PC-9 (cell line): Measurements from ENCODE around the gene PRPF38A. TPM values are rescaled to one million over a fixed set of nuclear protein-coding genes. Genes with fewer than 3 reads are reported as not detected.
"Not testable (repeated sequence)": the region's sequence is repeated elsewhere in the genome, so short reads cannot be mapped to it uniquely, and the experiment has no call there.

Experiments
- BruUV-seq: library from RNA; stranded (reverse); fragments of 400-500 nt; replicated peaks from 2 replicates; lab custom pipeline; 2021; lab: Mats Ljungman, UMichigan
- CTCF ChIA-PET: fragments of 300-600 bp; sonication (Branson Sonifier 250); formaldehyde crosslinking; loops from one replicate; lab custom pipeline; 2022; ENCODE audit warnings: antibody characterized with exemption; lab: Charles Lee
- POLR2A ChIA-PET: fragments of 300-600 bp; sonication (Branson Sonifier 250); formaldehyde crosslinking; loops from one replicate; lab custom pipeline; 2022; ENCODE audit warnings: antibody characterized with exemption; ENCODE audit not compliant: unreplicated experiment; lab: Charles Lee
- DNase-seq, 2 experiments: peaks; one replicate each; pipeline versions ENCODE4 v3.0.0 to v3.0.0-alpha.2; 2015 to 2022; ENCODE audit warnings: mixed read lengths in 1 of 2
- H2AFZ ChIP-seq: fragments of 200-600 bp; sonication (generic); 2 replicates; pipeline ENCODE4 v1.8.1; 2017; ENCODE audit warnings: antibody characterized with exemption
- H3F3A ChIP-seq: fragments of 200-600 bp; sonication (generic); 2 replicates; pipeline ENCODE4 v1.8.1; 2017; ENCODE audit warnings: antibody characterized with exemption, mild to moderate bottlenecking, low read depth; ENCODE audit not compliant: insufficient read depth
- H3K27ac ChIP-seq: fragments of 200-600 bp; sonication (generic); 2 replicates; pipeline ENCODE4 v1.6.1; 2016; ENCODE audit warnings: mixed run types
- H3K27me3 ChIP-seq: fragments of 200-600 bp; sonication (generic); 2 replicates; pipeline ENCODE4 v1.6.1; 2016; ENCODE audit warnings: low read depth, mixed run types; ENCODE audit not compliant: insufficient read depth
- H3K36me3 ChIP-seq: fragments of 200-600 bp; sonication (generic); 2 replicates; pipeline ENCODE4 v1.6.1; 2016; ENCODE audit warnings: low read depth, mixed run types
- H3K4me1 ChIP-seq: fragments of 200-600 bp; sonication (generic); replicated peaks from 2 replicates; pipeline ENCODE4 v1.6.1; 2016; ENCODE audit warnings: mixed run types; ENCODE audit not compliant: insufficient read depth
- H3K4me2 ChIP-seq: fragments of 200-600 bp; sonication (generic); 2 replicates; pipeline ENCODE4 v1.6.1; 2017; ENCODE audit warnings: mixed run types
- H3K4me3 ChIP-seq: fragments of 200-600 bp; sonication (generic); 2 replicates; pipeline ENCODE4 v1.6.1; 2016; ENCODE audit warnings: mixed run types
- H3K79me2 ChIP-seq: fragments of 200-600 bp; sonication (generic); 2 replicates; pipeline ENCODE4 v1.6.1; 2017; ENCODE audit warnings: low read depth, mixed run types
- H3K9me2 ChIP-seq: fragments of 200-600 bp; sonication (generic); 2 replicates; pipeline ENCODE4 v1.8.1; 2017; ENCODE audit warnings: mild to moderate bottlenecking; ENCODE audit not compliant: insufficient read depth
- H3K9me3 ChIP-seq: fragments of 200-600 bp; sonication (generic); 2 replicates; pipeline ENCODE4 v1.8.1; 2016; ENCODE audit warnings: low read depth; ENCODE audit not compliant: insufficient read depth
- H4K20me1 ChIP-seq: fragments of 200-600 bp; sonication (generic); 2 replicates; pipeline ENCODE4 v1.8.1; 2017; ENCODE audit not compliant: insufficient read depth
- EZH2 ChIP-seq: fragments of 200-600 bp; sonication (generic); IDR thresholded peaks from 2 replicates; pipeline ENCODE4 v1.8.0; 2017; ENCODE audit warnings: antibody characterized with exemption, low read depth
- intact Hi-C: fragments of 100-400 bp; cut with micrococcal nuclease; formaldehyde crosslinking; loops from one replicate; pipeline ENCODE4 v1.10.0; 2022; ENCODE audit not compliant: unreplicated experiment
- total RNA-seq: library from RNA; stranded (reverse); gene quantifications from 2 replicates; pipeline ENCODE4 v1.2.3, GENCODE V29; 2021
- TF ChIP-seq, protein P1 (sequence below): fragments of 200-600 bp; sonication (generic); conservative IDR thresholded peaks from 2 replicates; pipeline ENCODE4 v1.6.1; 2017; ENCODE audit warnings: mixed run types, antibody characterized with exemption, mild to moderate bottlenecking, moderate library complexity

The PRPF38A gene
- total RNA-seq, 1 experiment from 2014 or later, result 57.2 TPM

DNA sequence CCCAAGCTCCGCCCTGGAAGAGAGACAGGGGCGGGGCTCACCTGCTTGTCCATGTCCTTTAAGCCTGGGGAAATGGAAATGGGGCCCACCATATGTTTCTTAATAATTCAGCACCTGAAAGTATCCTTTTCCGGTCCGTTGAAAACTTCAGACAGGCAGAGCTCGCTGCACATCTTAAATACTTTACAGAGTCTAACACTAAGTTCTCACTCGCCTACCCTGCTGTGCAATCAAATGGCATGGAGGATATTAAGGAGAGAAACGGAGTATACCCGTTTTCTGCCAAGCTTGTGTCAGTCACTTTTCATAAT is 37.9 kb upstream of the PRPF38A start:
- H3K4me3 ChIP-seq, result peak overlapping the region; percentile 53; the same call in 1 of the 2 replicates
- H3K4me1 ChIP-seq, result peaks cover 15% of the 10 kb centered on the region
- H3K4me2 ChIP-seq, result peak overlapping the region; percentile 65
- ChIA-PET POLR2A (interaction anchor here (0.6 to 1.0 kb wide), 3 partner anchors 37 to 346 kb away, joined by 3 to 21 read pairs (median 8); no protein-coding TSS in a partner anchor), CTCF (no interaction called here)
- no peaks in the 10 kb centered on the region for H3K9me3 ChIP-seq
- H3F3A ChIP-seq, result peaks cover 20% of the 10 kb centered on the region; the same call in 1 of the 2 replicates
- no peak for DNase-seq
- BruUV-seq, result no TSS peak
- H3K27ac ChIP-seq, result no peak overlapping the region
- peak overlapping the region; percentile 66 for H2AFZ ChIP-seq
- H3K79me2 ChIP-seq, result peaks cover 20% of the 10 kb centered on the region
- H3K27me3 ChIP-seq, result no peaks in the 10 kb centered on the region
- intact Hi-C loops, result loop anchor here (1.0 to 5.0 kb wide), 2 partner anchors 38 to 309 kb away; partner anchors contain the start of genes BTF3L4, ORC1, PRPF38A and TXNDC12
- H3K9me2 ChIP-seq, result no peaks in the 10 kb centered on the region
- no peaks in the 10 kb centered on the region for H3K36me3 ChIP-seq
- TF ChIP-seq EZH2, result no peak
- TF ChIP-seq, protein P1, sequence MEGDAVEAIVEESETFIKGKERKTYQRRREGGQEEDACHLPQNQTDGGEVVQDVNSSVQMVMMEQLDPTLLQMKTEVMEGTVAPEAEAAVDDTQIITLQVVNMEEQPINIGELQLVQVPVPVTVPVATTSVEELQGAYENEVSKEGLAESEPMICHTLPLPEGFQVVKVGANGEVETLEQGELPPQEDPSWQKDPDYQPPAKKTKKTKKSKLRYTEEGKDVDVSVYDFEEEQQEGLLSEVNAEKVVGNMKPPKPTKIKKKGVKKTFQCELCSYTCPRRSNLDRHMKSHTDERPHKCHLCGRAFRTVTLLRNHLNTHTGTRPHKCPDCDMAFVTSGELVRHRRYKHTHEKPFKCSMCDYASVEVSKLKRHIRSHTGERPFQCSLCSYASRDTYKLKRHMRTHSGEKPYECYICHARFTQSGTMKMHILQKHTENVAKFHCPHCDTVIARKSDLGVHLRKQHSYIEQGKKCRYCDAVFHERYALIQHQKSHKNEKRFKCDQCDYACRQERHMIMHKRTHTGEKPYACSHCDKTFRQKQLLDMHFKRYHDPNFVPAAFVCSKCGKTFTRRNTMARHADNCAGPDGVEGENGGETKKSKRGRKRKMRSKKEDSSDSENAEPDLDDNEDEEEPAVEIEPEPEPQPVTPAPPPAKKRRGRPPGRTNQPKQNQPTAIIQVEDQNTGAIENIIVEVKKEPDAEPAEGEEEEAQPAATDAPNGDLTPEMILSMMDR, result no peak
- no peaks in the 10 kb centered on the region for H4K20me1 ChIP-seq

DNA sequence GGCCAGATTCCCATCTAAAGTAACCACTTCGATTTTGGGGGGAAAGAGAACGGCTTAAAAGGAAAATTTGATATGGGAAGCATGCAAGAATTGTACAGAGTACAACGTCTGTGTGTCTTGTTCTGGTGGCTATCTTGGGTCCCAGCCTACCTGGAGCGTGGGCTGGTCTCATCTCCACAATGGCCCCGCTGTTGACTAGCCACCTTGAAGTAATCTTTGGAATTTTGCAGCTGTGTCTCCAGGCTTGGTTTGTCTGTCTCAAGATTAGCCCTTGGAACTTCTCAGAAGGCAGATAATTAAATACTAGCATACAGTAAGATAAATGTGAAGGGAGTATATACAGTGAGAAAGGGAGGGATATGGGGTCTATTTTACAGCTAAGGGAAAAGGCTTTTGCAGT is 37.1 kb upstream of the PRPF38A start:
- H3K9me2 ChIP-seq, result no peaks in the 10 kb centered on the region
- no peaks in the 10 kb centered on the region for H3K9me3 ChIP-seq
- H3K79me2 ChIP-seq, result peaks cover 20% of the 10 kb centered on the region
- POLR2A ChIA-PET, result no interaction called here
- TF ChIP-seq EZH2, result no peak
- TF ChIP-seq, protein P1, result no peak
- no peaks in the 10 kb centered on the region for H4K20me1 ChIP-seq
- BruUV-seq, result no TSS peak
- no peaks in the 10 kb centered on the region for H3K27me3 ChIP-seq
- H3K4me2 ChIP-seq, result no peak overlapping the region
- no peak overlapping the region for H2AFZ ChIP-seq
- H3K36me3 ChIP-seq, result no peaks in the 10 kb centered on the region
- H3K4me3 ChIP-seq, result no peak overlapping the region
- no peak for DNase-seq
- no peak overlapping the region for H3K27ac ChIP-seq
- intact Hi-C loops, result loop anchor here (5.0 kb wide), 1 partner anchor 310 kb away; the partner anchor contains the start of genes BTF3L4 and TXNDC12
- H3K4me1 ChIP-seq, result peaks cover 15% of the 10 kb centered on the region
- CTCF ChIA-PET, result interaction anchor here (0.6 kb wide), 1 partner anchor 111 kb away, joined by 5 read pairs; no protein-coding TSS in a partner anchor
- H3F3A ChIP-seq, result peaks cover 20% of the 10 kb centered on the region; the same call in 1 of the 2 replicates

DNA sequence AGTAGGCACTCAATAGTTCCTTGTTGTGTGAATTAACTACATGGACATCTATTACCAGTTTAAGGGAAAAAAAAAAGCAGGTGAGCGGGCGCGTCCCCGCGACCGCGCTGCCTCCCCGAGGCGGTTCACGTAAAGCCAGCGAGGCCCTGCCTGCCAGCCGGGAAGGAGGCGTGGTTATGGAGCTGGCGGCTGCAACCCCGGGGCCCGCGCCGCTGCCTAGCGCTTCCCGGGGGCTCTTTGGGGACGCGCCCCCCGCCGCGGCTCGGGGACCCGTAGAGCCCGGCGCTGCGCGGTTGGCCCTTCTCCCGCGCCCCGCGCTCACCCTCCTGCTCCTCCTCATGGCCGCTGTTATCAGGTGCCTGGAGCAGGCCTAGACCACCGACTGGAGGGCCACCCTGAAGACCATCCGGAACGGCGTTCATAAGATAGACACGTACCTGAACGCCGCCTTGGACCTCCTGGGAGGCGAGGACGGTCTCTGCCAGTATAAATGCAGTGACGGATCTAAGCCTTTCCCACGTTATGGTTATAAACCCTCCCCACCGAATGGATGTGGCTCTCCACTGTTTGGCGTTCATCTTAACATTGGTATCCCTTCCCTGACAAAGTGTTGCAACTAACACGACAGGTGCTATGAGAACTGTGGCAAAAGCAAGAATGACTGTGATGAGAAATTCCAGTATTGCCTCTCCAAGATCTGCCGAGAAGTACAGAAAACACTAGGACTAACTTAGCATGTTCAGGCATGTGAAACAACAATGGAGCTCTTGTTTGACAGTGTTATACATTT is 35.8 kb upstream of the PRPF38A start:
- no peak overlapping the region for H3K27ac ChIP-seq
- TF ChIP-seq, protein P1, result no peak; the same call in 1 of the 2 replicates
- TF ChIP-seq EZH2, result no peak
- peak overlapping the region; percentile 79 for H2AFZ ChIP-seq
- no peaks in the 10 kb centered on the region for H4K20me1 ChIP-seq
- no peaks in the 10 kb centered on the region for H3K27me3 ChIP-seq
- H3K9me2 ChIP-seq, result no peaks in the 10 kb centered on the region
- DNase-seq, result peak; percentile 59 to 80
- POLR2A ChIA-PET, result interaction anchor here (0.6 to 0.7 kb wide), 2 partner anchors 310 to 778 kb away, joined by 4 to 5 read pairs; no protein-coding TSS in a partner anchor
- intact Hi-C loops, result loop anchor here (5.0 kb wide), 1 partner anchor 311 kb away; the partner anchor contains the start of genes BTF3L4 and TXNDC12
- peak overlapping the region; percentile 70 for H3K4me3 ChIP-seq
- H3K4me2 ChIP-seq, result peak overlapping the region; percentile 86
- H3K79me2 ChIP-seq, result peaks cover 20% of the 10 kb centered on the region
- peaks cover 22% of the 10 kb centered on the region; the same call in 1 of the 2 replicates for H3F3A ChIP-seq
- CTCF ChIA-PET, result interaction anchor here (0.7 kb wide), 2 partner anchors 297 to 335 kb away, joined by 3 to 12 read pairs; partner anchors contain the start of gene KTI12
- H3K9me3 ChIP-seq, result no peaks in the 10 kb centered on the region
- BruUV-seq, result no TSS peak
- H3K4me1 ChIP-seq, result peaks cover 15% of the 10 kb centered on the region
- no peaks in the 10 kb centered on the region for H3K36me3 ChIP-seq

DNA sequence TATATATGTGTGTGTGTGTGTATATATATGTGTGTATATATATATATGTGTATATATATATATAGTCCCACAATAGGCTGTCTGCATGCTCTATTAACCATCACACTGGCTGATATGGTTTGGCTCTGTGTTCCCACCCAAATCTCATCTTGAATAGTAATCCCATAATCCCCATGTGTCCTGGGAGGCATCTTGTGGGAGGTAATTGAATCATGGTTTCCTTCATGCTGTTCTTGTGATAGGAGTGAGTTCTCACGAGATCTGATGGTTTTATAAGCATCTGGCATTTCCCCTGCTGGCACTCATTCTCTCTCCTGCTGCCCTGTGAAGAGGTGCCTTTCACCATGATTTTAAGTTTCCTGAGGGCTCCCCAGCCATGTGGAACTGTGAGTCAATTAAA is 34.6 kb upstream of the PRPF38A start:
- H3K4me2 ChIP-seq, POLR2A ChIA-PET, CTCF ChIA-PET, H3K4me3 ChIP-seq, H3K9me2 ChIP-seq, H3K27me3 ChIP-seq, H3K4me1 ChIP-seq, DNase-seq, H3K36me3 ChIP-seq, H2AFZ ChIP-seq, H3K9me3 ChIP-seq, H4K20me1 ChIP-seq, H3K27ac ChIP-seq, H3K79me2 ChIP-seq, BruUV-seq: not testable (repeated sequence)
- intact Hi-C loops, result loop anchor here (5.0 kb wide), 1 partner anchor 313 kb away; the partner anchor contains the start of genes BTF3L4 and TXNDC12
- H3F3A ChIP-seq, result peaks cover 22% of the 10 kb centered on the region; the same call in 1 of the 2 replicates
